Measurements from ENCODE around the gene PTBP1.

Gene PTBP1

GRCh38 chr19:797528-798414 lies 519 bp downstream of the PTBP1 start:
- DNase-seq (ENCODE audit: low spot score) = peak; percentile 93

GRCh38 chr19:798415-799075 lies 1.3 kb downstream of the PTBP1 start:
- no peak for DNase-seq (ENCODE audit: low spot score)

GRCh38 chr19:799076-799881 lies 2.0 kb downstream of the PTBP1 start:
- no peak for DNase-seq (ENCODE audit: low spot score)

- no peak for DNase-seq (ENCODE audit: low spot score)
Observed at GRCh38 chr19:800360-801029, 3.2 kb downstream of the PTBP1 start.

GRCh38 chr19:801030-801860 lies 4.0 kb downstream of the PTBP1 start:
- no peak for DNase-seq (ENCODE audit: low spot score)

GRCh38 chr19:801861-802497 lies 4.7 kb downstream of the PTBP1 start:
- DNase-seq (ENCODE audit: low spot score) = no peak

- DNase-seq (ENCODE audit: low spot score) = no peak
Observed at GRCh38 chr19:802498-803098, 5.3 kb downstream of the PTBP1 start.

- DNase-seq (ENCODE audit: low spot score) = no peak
Observed at GRCh38 chr19:803099-803561, 5.9 kb downstream of the PTBP1 start.

GRCh38 chr19:803686-804418 lies 6.6 kb downstream of the PTBP1 start:
- no peak for DNase-seq (ENCODE audit: low spot score)

- DNase-seq (ENCODE audit: low spot score) = no peak
Observed at GRCh38 chr19:804419-805165, 7.3 kb downstream of the PTBP1 start.

- DNase-seq (ENCODE audit: low spot score) = no peak
Observed at GRCh38 chr19:805166-805551, 7.9 kb downstream of the PTBP1 start.

GRCh38 chr19:805600-806550 lies 8.6 kb downstream of the PTBP1 start:
- DNase-seq (ENCODE audit: low spot score) = no peak

GRCh38 chr19:806815-807421 lies 9.7 kb downstream of the PTBP1 start:
- no peak for DNase-seq (ENCODE audit: low spot score)

GRCh38 chr19:807627-808422 lies 10.6 kb downstream of the PTBP1 start:
- no peak for DNase-seq (ENCODE audit: low spot score)

- no peak for DNase-seq (ENCODE audit: low spot score)
Observed at GRCh38 chr19:808423-808775, 11.1 kb downstream of the PTBP1 start.

Measured in activated CD4-positive, alpha-beta T cell treated with anti-CD3 and anti-CD28 coated beads, Interleukin-2, Interleukin-4, amounts not matched to agents 100 ng/mL and 50 ng/mL, durations not matched to agents 16 hours and 8 hours (primary cell).